PC-9 (cell line): Measurements from ENCODE around the gene GFPT1.

Experiments used
- EZH2 ChIP-seq: fragments of 200-600 bp; sonication (generic); IDR thresholded peaks from 2 replicates; pipeline ENCODE4 v1.8.0; 2017; ENCODE audit warnings: antibody characterized with exemption, low read depth
- TF ChIP-seq, protein P1 (sequence below): fragments of 200-600 bp; sonication (generic); conservative IDR thresholded peaks from 2 replicates; pipeline ENCODE4 v1.6.1; 2017; ENCODE audit warnings: mixed run types, antibody characterized with exemption, mild to moderate bottlenecking, moderate library complexity

- TF ChIP-seq, protein P1, sequence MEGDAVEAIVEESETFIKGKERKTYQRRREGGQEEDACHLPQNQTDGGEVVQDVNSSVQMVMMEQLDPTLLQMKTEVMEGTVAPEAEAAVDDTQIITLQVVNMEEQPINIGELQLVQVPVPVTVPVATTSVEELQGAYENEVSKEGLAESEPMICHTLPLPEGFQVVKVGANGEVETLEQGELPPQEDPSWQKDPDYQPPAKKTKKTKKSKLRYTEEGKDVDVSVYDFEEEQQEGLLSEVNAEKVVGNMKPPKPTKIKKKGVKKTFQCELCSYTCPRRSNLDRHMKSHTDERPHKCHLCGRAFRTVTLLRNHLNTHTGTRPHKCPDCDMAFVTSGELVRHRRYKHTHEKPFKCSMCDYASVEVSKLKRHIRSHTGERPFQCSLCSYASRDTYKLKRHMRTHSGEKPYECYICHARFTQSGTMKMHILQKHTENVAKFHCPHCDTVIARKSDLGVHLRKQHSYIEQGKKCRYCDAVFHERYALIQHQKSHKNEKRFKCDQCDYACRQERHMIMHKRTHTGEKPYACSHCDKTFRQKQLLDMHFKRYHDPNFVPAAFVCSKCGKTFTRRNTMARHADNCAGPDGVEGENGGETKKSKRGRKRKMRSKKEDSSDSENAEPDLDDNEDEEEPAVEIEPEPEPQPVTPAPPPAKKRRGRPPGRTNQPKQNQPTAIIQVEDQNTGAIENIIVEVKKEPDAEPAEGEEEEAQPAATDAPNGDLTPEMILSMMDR, result no peak
- no peak for TF ChIP-seq EZH2
Observed at GRCh38 chr2:69393963-69394362, 6.9 kb upstream of the GFPT1 start.
